ENCODE results near the gene TUBGCP3.

The TUBGCP3 gene

DNA sequence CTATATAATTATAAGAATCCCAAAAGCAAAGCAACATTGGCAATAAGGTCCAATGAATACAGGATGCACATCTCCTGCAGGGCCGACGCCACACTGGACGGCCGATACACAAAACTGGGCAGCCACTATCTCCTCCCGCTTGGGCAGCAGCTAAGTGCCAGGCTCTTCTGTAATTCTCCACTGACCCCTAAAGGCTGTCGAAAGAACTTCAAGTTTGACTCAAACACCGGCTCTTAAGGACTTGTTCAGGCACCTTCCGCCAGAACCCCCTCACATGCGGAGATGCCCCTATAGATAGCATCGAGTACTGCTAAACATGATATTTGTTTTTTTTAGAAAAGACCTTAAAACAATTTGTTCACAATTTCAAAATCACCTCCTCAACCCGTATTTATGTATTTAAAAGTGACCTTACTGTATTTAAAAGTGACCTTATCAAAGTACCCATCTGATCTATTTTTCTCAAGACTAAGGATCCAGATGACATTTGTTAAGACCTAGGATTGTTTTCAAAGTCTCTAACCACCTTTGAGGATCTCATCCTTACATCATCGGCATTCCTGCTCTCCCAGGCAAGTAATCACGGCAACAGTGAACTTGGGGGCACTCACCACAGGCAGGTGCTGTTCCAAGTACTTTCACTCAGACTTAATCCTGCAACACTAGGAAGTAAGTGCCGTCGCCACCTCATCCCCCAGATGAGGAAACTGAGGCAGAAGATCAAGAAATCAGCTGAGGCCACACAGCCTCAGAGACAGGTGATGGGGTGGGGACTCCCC lies 77.8 kb downstream of the TUBGCP3 start:
- no peak for DNase-seq (ENCODE audit: extremely low read depth, insufficient read length)
- TF ChIP-seq, protein P1, sequence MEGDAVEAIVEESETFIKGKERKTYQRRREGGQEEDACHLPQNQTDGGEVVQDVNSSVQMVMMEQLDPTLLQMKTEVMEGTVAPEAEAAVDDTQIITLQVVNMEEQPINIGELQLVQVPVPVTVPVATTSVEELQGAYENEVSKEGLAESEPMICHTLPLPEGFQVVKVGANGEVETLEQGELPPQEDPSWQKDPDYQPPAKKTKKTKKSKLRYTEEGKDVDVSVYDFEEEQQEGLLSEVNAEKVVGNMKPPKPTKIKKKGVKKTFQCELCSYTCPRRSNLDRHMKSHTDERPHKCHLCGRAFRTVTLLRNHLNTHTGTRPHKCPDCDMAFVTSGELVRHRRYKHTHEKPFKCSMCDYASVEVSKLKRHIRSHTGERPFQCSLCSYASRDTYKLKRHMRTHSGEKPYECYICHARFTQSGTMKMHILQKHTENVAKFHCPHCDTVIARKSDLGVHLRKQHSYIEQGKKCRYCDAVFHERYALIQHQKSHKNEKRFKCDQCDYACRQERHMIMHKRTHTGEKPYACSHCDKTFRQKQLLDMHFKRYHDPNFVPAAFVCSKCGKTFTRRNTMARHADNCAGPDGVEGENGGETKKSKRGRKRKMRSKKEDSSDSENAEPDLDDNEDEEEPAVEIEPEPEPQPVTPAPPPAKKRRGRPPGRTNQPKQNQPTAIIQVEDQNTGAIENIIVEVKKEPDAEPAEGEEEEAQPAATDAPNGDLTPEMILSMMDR (IDR thresholded peaks at IDR 0.05; ENCODE audit: insufficient read depth, low read length, poor library complexity, severe bottlenecking), result peak; percentile 23
- no peak overlapping the region for H3K4me3 ChIP-seq (replicated peaks; ENCODE audit: low read depth, low read length)
- no peaks in the 10 kb centered on the region for H3K27me3 ChIP-seq (replicated peaks; ENCODE audit: control insufficient read depth, insufficient read depth, low read length)
- H3K36me3 ChIP-seq (ENCODE audit: control insufficient read depth, insufficient read depth, low read length), result peaks cover 5% of the 10 kb centered on the region

DNA sequence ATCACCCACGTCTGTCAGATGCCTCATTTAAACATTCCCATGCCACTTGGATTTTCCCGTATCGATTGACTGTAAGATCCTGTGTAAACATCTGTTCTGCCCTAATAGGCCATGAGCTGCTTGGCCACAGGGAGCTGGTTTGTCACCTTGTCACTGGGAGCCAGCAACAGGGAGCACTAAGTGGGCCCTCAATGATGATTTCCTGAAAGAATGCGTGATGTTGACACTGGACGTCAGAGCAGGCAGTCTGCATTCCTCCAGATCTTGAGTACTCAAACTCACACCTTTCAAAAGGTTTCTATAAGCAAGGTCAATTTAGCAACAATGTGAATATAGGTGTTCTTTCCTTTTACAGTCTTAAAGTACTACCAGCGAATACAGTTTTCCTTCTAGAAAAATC lies 78.8 kb downstream of the TUBGCP3 start:
- TF ChIP-seq, protein P1 (IDR thresholded peaks at IDR 0.05; ENCODE audit: insufficient read depth, low read length, poor library complexity, severe bottlenecking), result no peak
- H3K36me3 ChIP-seq (ENCODE audit: control insufficient read depth, insufficient read depth, low read length), result peaks cover 8% of the 10 kb centered on the region
- no peak for DNase-seq (ENCODE audit: extremely low read depth, insufficient read length)
- H3K27me3 ChIP-seq (replicated peaks; ENCODE audit: control insufficient read depth, insufficient read depth, low read length), result no peaks in the 10 kb centered on the region
- no peak overlapping the region for H3K4me3 ChIP-seq (replicated peaks; ENCODE audit: low read depth, low read length)

DNA sequence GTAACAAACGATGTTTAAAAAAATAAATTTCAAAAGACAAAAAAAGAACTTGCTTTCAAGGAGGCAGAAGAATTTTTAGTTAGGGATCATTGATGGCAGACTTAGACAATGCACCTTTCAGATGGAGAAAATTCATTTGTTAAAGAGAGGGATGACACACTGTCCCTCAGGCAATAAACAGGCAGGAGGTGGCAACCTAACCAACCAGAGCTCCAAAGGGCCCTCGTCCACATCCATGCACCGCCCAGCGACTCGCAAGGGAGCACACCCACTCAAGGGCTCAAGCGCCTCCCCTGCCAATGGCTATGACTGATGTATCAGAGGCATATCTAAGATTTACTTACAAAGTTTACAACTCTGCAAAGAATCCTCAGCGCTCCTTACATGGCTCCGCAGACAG lies 81.9 kb downstream of the TUBGCP3 start:
- TF ChIP-seq, protein P1 (IDR thresholded peaks at IDR 0.05; ENCODE audit: insufficient read depth, low read length, poor library complexity, severe bottlenecking), result no peak
- no peak for DNase-seq (ENCODE audit: extremely low read depth, insufficient read length)
- H3K4me3 ChIP-seq (replicated peaks; ENCODE audit: low read depth, low read length), result no peak overlapping the region
- H3K36me3 ChIP-seq (ENCODE audit: control insufficient read depth, insufficient read depth, low read length), result peaks cover 11% of the 10 kb centered on the region
- no peaks in the 10 kb centered on the region for H3K27me3 ChIP-seq (replicated peaks; ENCODE audit: control insufficient read depth, insufficient read depth, low read length)

DNA sequence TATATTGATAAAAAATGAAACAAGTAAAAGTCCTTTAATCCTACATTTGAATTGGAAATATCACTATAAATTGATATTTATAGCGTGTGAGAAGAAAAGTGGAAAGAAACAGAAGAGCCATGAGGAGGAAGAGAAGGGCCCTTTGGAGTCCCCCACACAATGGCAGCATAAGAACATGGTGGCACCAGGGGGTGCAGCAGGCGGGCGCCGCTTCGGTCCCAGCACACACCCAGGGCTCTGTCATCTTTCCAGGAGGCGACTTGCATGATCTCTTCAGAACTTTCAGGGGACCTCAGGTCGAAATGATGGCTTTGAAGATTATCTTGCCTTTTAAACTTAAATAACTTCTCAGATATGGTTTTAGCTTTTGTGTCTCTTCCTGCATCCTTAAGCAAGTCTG lies 91.8 kb downstream of the TUBGCP3 start:
- Histone ChIP-seq H3K36me3 (ENCODE audit: control insufficient read depth, insufficient read depth, low read length) (peaks cover 6% of the 10 kb centered on the region), H3K4me3 (replicated peaks; ENCODE audit: low read depth, low read length) (no peak overlapping the region)

DNA sequence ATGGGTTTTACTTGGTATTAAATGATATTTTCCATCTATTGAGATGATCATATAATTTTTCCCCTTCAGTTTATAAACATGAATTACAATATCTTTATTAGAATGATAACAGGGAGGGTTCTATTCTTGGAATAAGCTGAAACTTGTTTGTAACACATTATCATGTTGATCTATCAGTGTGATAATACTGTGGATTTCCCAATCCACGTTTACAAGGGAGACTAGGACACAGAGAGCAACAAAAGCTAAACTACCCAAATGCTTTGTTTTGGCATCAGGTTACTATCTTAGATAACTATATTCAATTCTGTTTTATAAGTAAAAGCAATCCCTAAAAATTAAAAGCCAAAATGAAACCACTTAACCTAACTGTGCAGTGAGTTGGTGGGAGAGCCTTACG lies 92.5 kb downstream of the TUBGCP3 start:
- Histone ChIP-seq H3K36me3 (ENCODE audit: control insufficient read depth, insufficient read depth, low read length) (peaks cover 6% of the 10 kb centered on the region), H3K4me3 (replicated peaks; ENCODE audit: low read depth, low read length) (no peak overlapping the region), H3K27me3 (replicated peaks; ENCODE audit: control insufficient read depth, insufficient read depth, low read length) (no peaks in the 10 kb centered on the region)
- TF ChIP-seq, protein P1 (IDR thresholded peaks at IDR 0.05; ENCODE audit: insufficient read depth, low read length, poor library complexity, severe bottlenecking), result no peak
- no peak for DNase-seq (ENCODE audit: extremely low read depth, insufficient read length)

More for the DNA sequence above, 91.8 kb downstream of the TUBGCP3 start:
- TF ChIP-seq, protein P1 (IDR thresholded peaks at IDR 0.05; ENCODE audit: insufficient read depth, low read length, poor library complexity, severe bottlenecking), result no peak
- DNase-seq (ENCODE audit: extremely low read depth, insufficient read length), result no peak
- no peaks in the 10 kb centered on the region for H3K27me3 ChIP-seq (replicated peaks; ENCODE audit: control insufficient read depth, insufficient read depth, low read length)

Data from GM06990 (cell line).